Loucy (cell line): Measurements from ENCODE around the gene DLGAP4.

ENCODE experiments used
- H2AFZ ChIP-seq: fragments of 200-600 bp; sonication (generic); 2 replicates; pipeline ENCODE4 v1.6.0; 2016; ENCODE audit warnings: antibody characterized with exemption, mild to moderate bottlenecking, low read length, moderate library complexity
- H3F3A ChIP-seq: fragments of 200-600 bp; 2 replicates; pipeline ENCODE4 v1.6.0; 2016; ENCODE audit warnings: antibody characterized with exemption, low read depth, mild to moderate bottlenecking
- H3K27me3 ChIP-seq: fragments of 200-600 bp; sonication (generic); 2 replicates; pipeline ENCODE4 v1.6.1; 2014; ENCODE audit warnings: low read length, mild to moderate bottlenecking; ENCODE audit not compliant: insufficient read depth, poor library complexity, severe bottlenecking
- H3K36me3 ChIP-seq: fragments of 200-600 bp; sonication (generic); 2 replicates; pipeline ENCODE4 v1.6.1; 2016; ENCODE audit warnings: low read length; ENCODE audit not compliant: insufficient read depth
- H3K4me1 ChIP-seq: fragments of 200-600 bp; sonication (generic); 2 replicates; pipeline ENCODE4 v1.5.1; 2014; ENCODE audit warnings: low read length, mild to moderate bottlenecking; ENCODE audit not compliant: insufficient read depth, poor library complexity, severe bottlenecking
- H3K4me2 ChIP-seq: fragments of 200-600 bp; sonication (generic); 2 replicates; pipeline ENCODE4 v1.6.0; 2014; ENCODE audit warnings: antibody characterized with exemption, low read length, low read depth, mild to moderate bottlenecking; ENCODE audit not compliant: poor library complexity, severe bottlenecking
- H3K4me3 ChIP-seq: fragments of 200-600 bp; sonication (generic); 2 replicates; pipeline ENCODE4 v1.5.1; 2014; ENCODE audit warnings: low read length, mild to moderate bottlenecking, mixed read lengths; ENCODE audit not compliant: poor library complexity, severe bottlenecking
- H3K79me2 ChIP-seq: fragments of 200-600 bp; sonication (generic); 2 replicates; pipeline ENCODE4 v1.6.1; 2014; ENCODE audit warnings: low read length; ENCODE audit not compliant: insufficient read depth
- H3K9ac ChIP-seq: fragments of 200-600 bp; sonication (generic); 2 replicates; pipeline ENCODE4 v1.6.0; 2014; ENCODE audit warnings: mild to moderate bottlenecking, low read depth, low read length, moderate library complexity; ENCODE audit not compliant: poor library complexity, severe bottlenecking
- H3K9me2 ChIP-seq: fragments of 200-600 bp; sonication (generic); replicated peaks from 2 replicates; pipeline ENCODE4 v1.6.1; 2016; ENCODE audit warnings: low read depth, low read length, mixed read lengths
- H3K9me3 ChIP-seq: fragments of 200-600 bp; sonication (generic); 2 replicates; pipeline ENCODE4 v1.6.1; 2014; ENCODE audit warnings: mild to moderate bottlenecking, antibody characterized with exemption, low read length, low read depth; ENCODE audit not compliant: insufficient read depth
- H4K20me1 ChIP-seq: fragments of 200-600 bp; sonication (generic); 2 replicates; pipeline ENCODE4 v1.6.0; 2014; ENCODE audit warnings: antibody characterized with exemption, low read length, mild to moderate bottlenecking; ENCODE audit not compliant: insufficient read depth, poor library complexity, severe bottlenecking
- CTCF ChIP-seq: fragments of 200-600 bp; sonication (generic); conservative IDR thresholded peaks from 2 replicates; pipeline ENCODE4 v1.5.1; 2014; ENCODE audit warnings: mild to moderate bottlenecking, antibody characterized with exemption, low read length
- EZH2phosphoT487 ChIP-seq: fragments of 200-600 bp; IDR thresholded peaks from 2 replicates; pipeline ENCODE4 v1.6.1; 2018; ENCODE audit warnings: antibody characterized with exemption, mild to moderate bottlenecking, moderate library complexity, borderline replicate concordance

DLGAP4 gene

DNA sequence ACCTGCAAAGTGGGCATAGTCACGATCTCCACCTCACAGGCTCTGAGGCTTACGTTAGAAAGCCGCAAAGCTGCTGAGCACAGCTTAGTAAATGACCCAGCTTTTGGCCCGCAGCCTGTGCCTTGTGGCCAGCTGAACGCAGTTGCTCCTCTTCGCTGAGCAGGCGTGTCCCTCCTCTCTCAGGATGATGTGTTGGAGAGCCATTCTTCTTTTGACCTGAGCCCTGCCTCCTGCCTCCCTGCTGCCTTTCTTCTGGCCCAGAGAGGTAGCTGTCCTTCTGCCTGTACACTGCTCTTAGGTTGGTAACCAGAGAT, 187.6 kb downstream of the DLGAP4 start:
- no peak for TF ChIP-seq CTCF
- no peak for TF ChIP-seq EZH2phosphoT487
- H3K79me2 ChIP-seq: peaks cover 12% of the 10 kb centered on the region; the same call in 1 of the 2 replicates
- H3K4me3 ChIP-seq: no peak overlapping the region
- H3K9ac ChIP-seq: no peak overlapping the region
- H3K9me2 ChIP-seq: no peaks in the 10 kb centered on the region
- H3K4me2 ChIP-seq: no peak overlapping the region
- no peaks in the 10 kb centered on the region for H3K27me3 ChIP-seq
- H3K4me1 ChIP-seq: peaks cover 20% of the 10 kb centered on the region
- no peaks in the 10 kb centered on the region for H3F3A ChIP-seq
- peaks cover 21% of the 10 kb centered on the region; the same call in 1 of the 2 replicates for H3K36me3 ChIP-seq
- H3K9me3 ChIP-seq: no peaks in the 10 kb centered on the region
- no peak overlapping the region for H2AFZ ChIP-seq
- peaks cover 5% of the 10 kb centered on the region for H4K20me1 ChIP-seq

GRCh38 chr20:36496707-36497669, 190.8 kb downstream of the DLGAP4 start:
- Histone ChIP-seq H3K4me3 (no peak overlapping the region), H3K36me3 (peaks cover 37% of the 10 kb centered on the region; the same call in 1 of the 2 replicates), H3K4me2 (no peak overlapping the region), H4K20me1 (no peaks in the 10 kb centered on the region), H3K4me1 (peaks cover 10% of the 10 kb centered on the region), H3K9me3 (no peaks in the 10 kb centered on the region), H2AFZ (no peak overlapping the region), H3K9me2 (no peaks in the 10 kb centered on the region), H3K9ac (no peak overlapping the region), H3K79me2 (peaks cover 6% of the 10 kb centered on the region; the same call in 1 of the 2 replicates), H3K27me3 (no peaks in the 10 kb centered on the region), H3F3A (no peaks in the 10 kb centered on the region)
- TF ChIP-seq CTCF (no peak), EZH2phosphoT487 (no peak)

GRCh38 chr20:36497856-36498255, 191.7 kb downstream of the DLGAP4 start:
- H3K9ac ChIP-seq: no peak overlapping the region
- no peaks in the 10 kb centered on the region for H4K20me1 ChIP-seq
- H3K9me3 ChIP-seq: no peaks in the 10 kb centered on the region
- H3K4me3 ChIP-seq: no peak overlapping the region
- no peaks in the 10 kb centered on the region for H3K27me3 ChIP-seq
- H3K79me2 ChIP-seq: no peaks in the 10 kb centered on the region; the same call in 1 of the 2 replicates
- H3K4me1 ChIP-seq: peaks cover 2% of the 10 kb centered on the region
- no peaks in the 10 kb centered on the region for H3F3A ChIP-seq
- no peak for TF ChIP-seq EZH2phosphoT487
- TF ChIP-seq CTCF: no peak
- H3K36me3 ChIP-seq: peaks cover 37% of the 10 kb centered on the region; the same call in 1 of the 2 replicates
- H3K4me2 ChIP-seq: no peak overlapping the region
- no peak overlapping the region for H2AFZ ChIP-seq
- H3K9me2 ChIP-seq: no peaks in the 10 kb centered on the region
